Uterus (tissue), 4 donors: ENCODE data around the gene NOG. TPM values are rescaled to one million over a fixed set of nuclear protein-coding genes. Genes with fewer than 3 reads are reported as not detected.

ENCODE experiments used
- DNase-seq, 2 donors: peaks; one replicate each; pipeline ENCODE4 v3.0.0-alpha.2; 2019 to 2020
- H3K27ac ChIP-seq, 2 donors: fragments of 200-600 bp; sonication (generic); 1 replicate in 1 of 2; 2 replicates in 1 of 2; pipeline ENCODE4 v1.5.1; 2016 to 2018
- H3K27me3 ChIP-seq, 2 donors: fragments of 200-600 bp; sonication (generic); one replicate each; pipeline ENCODE4 v1.5.1; 2018 to 2019; ENCODE audit warnings: control low read depth in 1 of 2
- H3K36me3 ChIP-seq, 2 donors: fragments of 200-600 bp; sonication (generic); one replicate each; pipeline ENCODE4 v1.5.1; 2019; ENCODE audit warnings: control low read depth in 1 of 2
- H3K4me1 ChIP-seq, 2 donors: fragments of 200-600 bp; sonication (generic); one replicate each; pipeline ENCODE4 v1.5.1; 2018 to 2019; ENCODE audit warnings: control low read depth in 1 of 2
- H3K4me3 ChIP-seq, 2 donors: fragments of 200-600 bp; sonication (generic); 1 replicate in 1 of 2; 2 replicates in 1 of 2; pipeline ENCODE4 v1.5.1; 2018 to 2019; ENCODE audit warnings: mild to moderate bottlenecking in 1 of 2
- H3K9me3 ChIP-seq, 2 donors: fragments of 200-600 bp; sonication (generic); one replicate each; pipeline ENCODE4 v1.5.1; 2019; ENCODE audit warnings: control low read depth in 1 of 2
- POLR2A ChIP-seq, 2 donors: fragments of 450-650 bp; IDR thresholded peaks; one replicate each; pipeline ENCODE4 v1.6.1; 2016; ENCODE audit warnings: antibody characterized with exemption in 2 of 2, mild to moderate bottlenecking in 1 of 2, moderate library complexity in 1 of 2
- intact Hi-C: fragments of 100-400 bp; cut with DNase I; formaldehyde crosslinking; loops from one replicate; pipeline ENCODE4 v1.15.1; 2023; ENCODE audit warnings: low total_unique reads
- total RNA-seq, 4 donors: library from RNA; depleted of rRNA in 3 of 4; stranded (reverse); fragments of >200 nt in 3 of 4; gene quantifications; one replicate each; pipeline versions ENCODE4 v1.1.0 to v1.2.4, GENCODE V29; 2014 to 2023
- TF ChIP-seq, protein P1 (sequence below), 4 experiments: fragments of 200-600 bp in 2 of 4; fragments of 450-650 bp in 2 of 4; sonication (generic) in 2 of 4; IDR thresholded peaks; one replicate each; pipeline ENCODE4 v1.5.1; 2016 to 2019; ENCODE audit warnings: antibody characterized with exemption in 4 of 4, mild to moderate bottlenecking in 2 of 4, moderate library complexity in 1 of 4
- donor health status: DM: yes; HTN: yes; CAD: no.

The NOG gene
- total RNA-seq, 4 donors from 2014 or later = 0.21 to 2.6 TPM; not detected in 2

DNA sequence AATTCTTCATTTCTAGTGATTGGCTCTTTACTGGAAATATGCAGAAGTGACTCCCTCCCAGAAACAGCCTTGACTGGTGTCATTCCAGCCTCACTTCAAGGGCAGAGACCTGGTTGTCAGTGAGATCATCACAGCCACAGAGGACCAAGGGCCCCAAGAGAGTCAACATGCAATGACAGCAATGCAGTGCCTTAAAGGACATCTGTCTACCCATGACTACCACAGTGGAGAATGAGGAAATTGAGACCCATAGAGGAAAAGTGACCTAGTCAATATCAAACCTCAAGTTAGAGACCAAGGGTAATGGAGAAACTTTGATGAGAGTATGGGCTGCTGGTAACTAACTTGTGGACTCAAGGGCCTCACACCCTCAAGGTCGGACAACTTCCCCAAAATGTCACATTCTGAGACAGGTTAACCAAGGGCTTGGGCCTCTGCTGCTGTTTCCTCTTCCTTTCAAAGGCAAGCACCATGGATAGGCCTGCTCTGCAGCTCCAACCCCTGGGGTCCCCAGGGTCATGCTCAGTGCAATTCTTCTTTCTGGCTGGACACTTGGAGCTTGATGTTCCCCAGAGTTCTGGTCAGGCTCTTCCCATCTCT, 11.3 kb downstream of the NOG start:
- TF ChIP-seq, protein P1, sequence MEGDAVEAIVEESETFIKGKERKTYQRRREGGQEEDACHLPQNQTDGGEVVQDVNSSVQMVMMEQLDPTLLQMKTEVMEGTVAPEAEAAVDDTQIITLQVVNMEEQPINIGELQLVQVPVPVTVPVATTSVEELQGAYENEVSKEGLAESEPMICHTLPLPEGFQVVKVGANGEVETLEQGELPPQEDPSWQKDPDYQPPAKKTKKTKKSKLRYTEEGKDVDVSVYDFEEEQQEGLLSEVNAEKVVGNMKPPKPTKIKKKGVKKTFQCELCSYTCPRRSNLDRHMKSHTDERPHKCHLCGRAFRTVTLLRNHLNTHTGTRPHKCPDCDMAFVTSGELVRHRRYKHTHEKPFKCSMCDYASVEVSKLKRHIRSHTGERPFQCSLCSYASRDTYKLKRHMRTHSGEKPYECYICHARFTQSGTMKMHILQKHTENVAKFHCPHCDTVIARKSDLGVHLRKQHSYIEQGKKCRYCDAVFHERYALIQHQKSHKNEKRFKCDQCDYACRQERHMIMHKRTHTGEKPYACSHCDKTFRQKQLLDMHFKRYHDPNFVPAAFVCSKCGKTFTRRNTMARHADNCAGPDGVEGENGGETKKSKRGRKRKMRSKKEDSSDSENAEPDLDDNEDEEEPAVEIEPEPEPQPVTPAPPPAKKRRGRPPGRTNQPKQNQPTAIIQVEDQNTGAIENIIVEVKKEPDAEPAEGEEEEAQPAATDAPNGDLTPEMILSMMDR (IDR thresholded peaks at IDR 0.05) = no peak
- no peak for TF ChIP-seq POLR2A (IDR thresholded peaks at IDR 0.05)
- H3K4me1 ChIP-seq = no peaks in the 10 kb centered on the region
- no peak for DNase-seq
- H3K4me3 ChIP-seq = no peak overlapping the region
- peaks cover 0 to 16% of the 10 kb centered on the region in 2 donors for H3K27me3 ChIP-seq
- H3K27ac ChIP-seq = no peak overlapping the region
- intact Hi-C loops = no loop called here
- no peaks in the 10 kb centered on the region for H3K9me3 ChIP-seq
- no peaks in the 10 kb centered on the region for H3K36me3 ChIP-seq

DNA sequence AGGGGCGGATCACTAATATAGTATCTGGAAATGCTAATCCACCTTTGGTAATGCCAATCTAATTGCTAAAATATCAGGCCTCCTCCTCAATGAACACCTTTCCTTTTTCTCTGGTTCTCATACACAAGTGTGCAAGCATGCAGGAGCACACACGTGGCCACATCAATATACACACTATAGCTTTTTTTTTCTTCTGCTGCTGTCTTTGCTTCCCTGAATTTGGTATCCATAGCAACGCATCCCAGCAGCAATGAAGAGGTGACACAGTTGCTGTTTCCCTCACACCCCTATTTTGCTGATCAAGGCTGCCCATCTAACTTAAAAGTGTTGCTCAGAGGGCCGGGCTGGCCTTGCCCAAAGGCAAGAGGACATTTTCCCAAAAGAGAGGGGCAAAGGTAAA, 15.4 kb downstream of the NOG start:
- Histone ChIP-seq H3K36me3 (no peaks in the 10 kb centered on the region), H3K27ac (no peak overlapping the region), H3K27me3 (no peaks in the 10 kb centered on the region), H3K9me3 (no peaks in the 10 kb centered on the region), H3K4me3 (no peak overlapping the region), H3K4me1 (no peaks in the 10 kb centered on the region)
- TF ChIP-seq, protein P1 (IDR thresholded peaks at IDR 0.05) = no peak
- TF ChIP-seq POLR2A (IDR thresholded peaks at IDR 0.05) = no peak
- DNase-seq = no peak
- intact Hi-C loops = no loop called here

DNA sequence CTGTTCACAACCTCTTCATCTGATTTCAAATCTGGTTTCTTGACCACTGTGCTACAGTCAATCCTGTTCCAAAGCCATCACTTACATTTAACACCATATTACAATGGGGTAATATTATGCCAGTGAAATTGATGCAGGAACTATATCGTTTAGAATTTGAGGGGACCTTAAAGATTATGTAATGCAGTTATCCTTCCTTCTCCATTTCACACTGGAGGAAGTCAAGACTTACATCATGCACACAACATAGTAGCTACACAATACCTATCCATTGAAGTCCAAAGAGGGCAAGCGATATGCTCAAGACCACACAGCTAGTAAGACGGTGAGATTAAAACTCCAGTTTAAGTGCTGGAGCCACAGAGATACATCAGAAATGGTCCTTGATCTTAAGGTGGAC, 16.8 kb downstream of the NOG start:
- TF ChIP-seq POLR2A (IDR thresholded peaks at IDR 0.05) = no peak
- TF ChIP-seq, protein P1 (IDR thresholded peaks at IDR 0.05) = no peak
- no peaks in the 10 kb centered on the region for H3K4me1 ChIP-seq
- no peaks in the 10 kb centered on the region for H3K27me3 ChIP-seq
- no peaks in the 10 kb centered on the region for H3K36me3 ChIP-seq
- H3K9me3 ChIP-seq = no peaks in the 10 kb centered on the region
- H3K4me3 ChIP-seq = no peak overlapping the region
- H3K27ac ChIP-seq = no peak overlapping the region
- intact Hi-C loops = no loop called here
- DNase-seq = no peak

DNA sequence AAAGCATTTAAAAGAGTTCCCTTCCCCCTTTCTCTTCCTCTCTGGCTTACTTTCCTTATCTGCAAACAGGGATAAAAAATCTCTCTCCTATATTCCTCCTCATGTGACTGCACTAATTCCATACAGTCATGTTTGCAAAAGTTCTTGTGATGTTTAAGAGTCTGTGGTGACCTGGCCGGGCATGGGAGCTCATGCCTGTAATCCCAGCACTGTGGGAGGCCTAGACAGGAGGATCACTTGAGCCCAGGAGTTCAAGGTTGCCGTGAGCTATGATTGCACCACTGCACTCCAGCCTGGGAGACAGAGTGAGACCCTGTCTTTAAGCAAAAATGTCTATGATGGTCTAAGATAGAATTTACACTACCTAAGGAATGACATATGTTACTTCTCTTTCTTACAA, 19.6 kb downstream of the NOG start:
- no peak for DNase-seq
- intact Hi-C loops = no loop called here
- TF ChIP-seq POLR2A (IDR thresholded peaks at IDR 0.05) = no peak
- TF ChIP-seq, protein P1 (IDR thresholded peaks at IDR 0.05) = no peak

DNA sequence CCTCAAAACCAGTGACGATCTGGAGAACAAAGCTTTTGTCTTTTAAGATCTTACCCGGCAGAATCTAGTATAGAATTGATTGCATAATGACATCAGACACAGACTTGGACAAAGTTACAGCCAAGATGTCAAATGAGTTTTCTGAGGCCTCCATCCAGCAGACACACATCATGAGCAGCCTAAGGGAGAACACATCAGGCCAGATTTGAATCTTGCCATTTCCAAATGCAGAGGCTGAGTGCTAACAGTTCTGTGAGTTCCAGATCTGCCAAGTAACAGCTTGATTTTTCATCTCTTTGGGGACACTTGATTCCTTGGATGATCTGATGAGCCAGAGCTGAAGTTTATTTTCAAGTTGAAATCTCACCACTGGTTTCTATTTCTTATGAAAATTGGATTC, 21.0 kb downstream of the NOG start:
- no peak overlapping the region for H3K27ac ChIP-seq
- no peaks in the 10 kb centered on the region for H3K4me1 ChIP-seq
- no peak for DNase-seq
- no peak overlapping the region for H3K4me3 ChIP-seq
- no peaks in the 10 kb centered on the region for H3K36me3 ChIP-seq
- no peaks in the 10 kb centered on the region for H3K27me3 ChIP-seq
- intact Hi-C loops = no loop called here
- TF ChIP-seq POLR2A (IDR thresholded peaks at IDR 0.05) = no peak
- TF ChIP-seq, protein P1 (IDR thresholded peaks at IDR 0.05) = no peak
- H3K9me3 ChIP-seq = no peaks in the 10 kb centered on the region

More for the DNA sequence above, 19.6 kb downstream of the NOG start:
- Histone ChIP-seq H3K27ac (no peak overlapping the region), H3K27me3 (no peaks in the 10 kb centered on the region), H3K4me3 (no peak overlapping the region), H3K4me1 (no peaks in the 10 kb centered on the region), H3K9me3 (no peaks in the 10 kb centered on the region), H3K36me3 (no peaks in the 10 kb centered on the region)
